ENCODE data around the gene ANKZF1.

- TF ChIP-seq CTCF (IDR thresholded peaks at IDR 0.05; ENCODE audit: low read length) (no peak), EZH2 (IDR thresholded peaks at IDR 0.05; ENCODE audit: borderline replicate concordance, low read length) (no peak)
These were observed 19.3 kb upstream of the ANKZF1 start for GRCh38 chr2:219210196-219210885.
